GM12865 (cell line): ENCODE data around the gene EFCAB12.
A peak's percentile ranks its signal among the peaks of the same experiment; 100 is the strongest.
"Not testable (repeated sequence)": the region's sequence is repeated elsewhere in the genome, so short reads cannot be mapped to it uniquely, and the experiment has no call there.

ENCODE experiments used
- DNase-seq: peaks from one replicate; pipeline ENCODE4 v3.0.0; 2010; ENCODE audit warnings: low read depth
- H3K4me3 ChIP-seq: 2 replicates; pipeline ENCODE4 v1.5.1; 2011; ENCODE audit warnings: mild to moderate bottlenecking, low read depth, low read length, control low read depth
- TF ChIP-seq, protein P1 (sequence below): IDR thresholded peaks from 2 replicates; pipeline ENCODE4 v1.5.1; 2011; ENCODE audit warnings: low read length, control low read depth, low read depth, inconsistent platforms; ENCODE audit not compliant: insufficient read depth; ENCODE audit errors: missing control alignments

EFCAB12 gene

GRCh38 chr3:129399895-129400357 is 28.5 kb downstream of the EFCAB12 start:
- DNase-seq: peak; percentile 58
- TF ChIP-seq, protein P1, sequence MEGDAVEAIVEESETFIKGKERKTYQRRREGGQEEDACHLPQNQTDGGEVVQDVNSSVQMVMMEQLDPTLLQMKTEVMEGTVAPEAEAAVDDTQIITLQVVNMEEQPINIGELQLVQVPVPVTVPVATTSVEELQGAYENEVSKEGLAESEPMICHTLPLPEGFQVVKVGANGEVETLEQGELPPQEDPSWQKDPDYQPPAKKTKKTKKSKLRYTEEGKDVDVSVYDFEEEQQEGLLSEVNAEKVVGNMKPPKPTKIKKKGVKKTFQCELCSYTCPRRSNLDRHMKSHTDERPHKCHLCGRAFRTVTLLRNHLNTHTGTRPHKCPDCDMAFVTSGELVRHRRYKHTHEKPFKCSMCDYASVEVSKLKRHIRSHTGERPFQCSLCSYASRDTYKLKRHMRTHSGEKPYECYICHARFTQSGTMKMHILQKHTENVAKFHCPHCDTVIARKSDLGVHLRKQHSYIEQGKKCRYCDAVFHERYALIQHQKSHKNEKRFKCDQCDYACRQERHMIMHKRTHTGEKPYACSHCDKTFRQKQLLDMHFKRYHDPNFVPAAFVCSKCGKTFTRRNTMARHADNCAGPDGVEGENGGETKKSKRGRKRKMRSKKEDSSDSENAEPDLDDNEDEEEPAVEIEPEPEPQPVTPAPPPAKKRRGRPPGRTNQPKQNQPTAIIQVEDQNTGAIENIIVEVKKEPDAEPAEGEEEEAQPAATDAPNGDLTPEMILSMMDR: no peak
- H3K4me3 ChIP-seq: peak overlapping the region; percentile 87

GRCh38 chr3:129399145-129399894 is 29.1 kb downstream of the EFCAB12 start:
- TF ChIP-seq, protein P1: peak; percentile 84
- peak overlapping the region; percentile 87 for H3K4me3 ChIP-seq
- peak; percentile 96 for DNase-seq

GRCh38 chr3:129398803-129399144 is 29.7 kb downstream of the EFCAB12 start:
- peak; percentile 26 for DNase-seq
- TF ChIP-seq, protein P1: no peak
- H3K4me3 ChIP-seq: peak overlapping the region; percentile 87

- not testable (repeated sequence) for DNase-seq, H3K4me3 ChIP-seq
Observed at GRCh38 chr3:129393760-129394564, 34.5 kb downstream of the EFCAB12 start.

GRCh38 chr3:129393271-129393670 is 35.2 kb downstream of the EFCAB12 start:
- TF ChIP-seq, protein P1: no peak

GRCh38 chr3:129392106-129392887 is 36.1 kb downstream of the EFCAB12 start:
- H3K4me3 ChIP-seq, DNase-seq: not testable (repeated sequence)

More at GRCh38 chr3:129393271-129393670, 35.2 kb downstream of the EFCAB12 start:
- no peak for DNase-seq
- H3K4me3 ChIP-seq: no peak overlapping the region

GRCh38 chr3:129391583-129391982 is 36.9 kb downstream of the EFCAB12 start:
- not testable (repeated sequence) for DNase-seq, H3K4me3 ChIP-seq

DNA sequence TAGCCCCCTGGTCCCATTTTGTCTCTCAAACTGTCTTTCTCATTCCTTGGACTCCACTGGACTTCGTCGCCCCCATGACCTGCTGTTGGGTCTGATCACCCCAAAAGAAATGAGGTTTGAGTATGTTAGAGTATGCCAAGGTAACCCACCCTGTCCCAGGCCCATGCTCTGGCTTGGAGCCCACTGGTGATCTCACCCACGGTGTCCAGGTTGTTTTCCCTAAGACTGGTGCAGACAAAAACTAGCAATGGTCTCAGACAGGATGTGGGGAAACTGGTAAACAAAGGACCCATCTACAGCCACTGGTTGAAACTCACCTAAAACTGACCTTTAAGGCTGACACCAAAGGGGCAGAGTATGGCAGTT is 38.9 kb downstream of the EFCAB12 start:
- H3K4me3 ChIP-seq: no peak overlapping the region
- no peak for DNase-seq
- TF ChIP-seq, protein P1: no peak

GRCh38 chr3:129388791-129389571 is 39.5 kb downstream of the EFCAB12 start:
- DNase-seq, H3K4me3 ChIP-seq: not testable (repeated sequence)
